ENCODE measurements around the gene EXOC6B. TPM values are rescaled to one million over a fixed set of nuclear protein-coding genes. Genes with fewer than 3 reads are reported as not detected.

The EXOC6B gene
- total RNA-seq, 2 donors from 2014 or later = 11.7 to 12.9 TPM

DNA sequence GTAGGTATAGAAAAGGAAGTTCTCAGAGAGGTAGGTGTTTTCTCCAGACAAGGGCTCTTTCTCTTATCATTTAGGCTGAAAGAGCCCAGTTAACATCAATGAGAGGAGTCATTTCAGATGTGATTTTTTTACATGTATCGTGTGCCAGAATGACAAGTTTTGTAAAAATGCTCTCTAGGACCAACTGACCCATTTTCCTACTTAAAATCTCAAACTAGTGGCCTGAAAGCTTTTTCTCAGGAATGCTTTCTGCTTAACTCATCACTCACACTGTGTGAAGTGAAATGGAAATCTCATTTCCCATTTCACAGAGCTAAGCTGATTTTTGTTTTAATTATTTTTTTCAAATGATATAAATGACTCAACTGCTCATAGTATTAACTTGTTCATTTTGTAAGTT is 549.5 kb downstream of the EXOC6B start:
- no peaks in the 10 kb centered on the region for H3K27me3 ChIP-seq
- TF ChIP-seq, protein P1, sequence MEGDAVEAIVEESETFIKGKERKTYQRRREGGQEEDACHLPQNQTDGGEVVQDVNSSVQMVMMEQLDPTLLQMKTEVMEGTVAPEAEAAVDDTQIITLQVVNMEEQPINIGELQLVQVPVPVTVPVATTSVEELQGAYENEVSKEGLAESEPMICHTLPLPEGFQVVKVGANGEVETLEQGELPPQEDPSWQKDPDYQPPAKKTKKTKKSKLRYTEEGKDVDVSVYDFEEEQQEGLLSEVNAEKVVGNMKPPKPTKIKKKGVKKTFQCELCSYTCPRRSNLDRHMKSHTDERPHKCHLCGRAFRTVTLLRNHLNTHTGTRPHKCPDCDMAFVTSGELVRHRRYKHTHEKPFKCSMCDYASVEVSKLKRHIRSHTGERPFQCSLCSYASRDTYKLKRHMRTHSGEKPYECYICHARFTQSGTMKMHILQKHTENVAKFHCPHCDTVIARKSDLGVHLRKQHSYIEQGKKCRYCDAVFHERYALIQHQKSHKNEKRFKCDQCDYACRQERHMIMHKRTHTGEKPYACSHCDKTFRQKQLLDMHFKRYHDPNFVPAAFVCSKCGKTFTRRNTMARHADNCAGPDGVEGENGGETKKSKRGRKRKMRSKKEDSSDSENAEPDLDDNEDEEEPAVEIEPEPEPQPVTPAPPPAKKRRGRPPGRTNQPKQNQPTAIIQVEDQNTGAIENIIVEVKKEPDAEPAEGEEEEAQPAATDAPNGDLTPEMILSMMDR (IDR thresholded peaks at IDR 0.05) = no peak
- no peak for TF ChIP-seq POLR2A (IDR thresholded peaks at IDR 0.05)
- DNase-seq (no peak), ATAC-seq (no peak)
- H3K9me3 ChIP-seq = no peaks in the 10 kb centered on the region
- peaks cover 11% of the 10 kb centered on the region for H3K4me1 ChIP-seq
- no peak overlapping the region for H3K4me3 ChIP-seq
- H3K27ac ChIP-seq = no peak overlapping the region
- intact Hi-C loops (cut with DNase I) = no loop called here
- WGBS, 2 donors = 87 to 88% methylated on average over 1 of the region's 1 CpG
- H3K36me3 ChIP-seq (replicated peaks in 1 of 2; ENCODE audit: insufficient read depth in 1 of 2, low read depth in 2 of 2) = no peaks in the 10 kb centered on the region

DNA sequence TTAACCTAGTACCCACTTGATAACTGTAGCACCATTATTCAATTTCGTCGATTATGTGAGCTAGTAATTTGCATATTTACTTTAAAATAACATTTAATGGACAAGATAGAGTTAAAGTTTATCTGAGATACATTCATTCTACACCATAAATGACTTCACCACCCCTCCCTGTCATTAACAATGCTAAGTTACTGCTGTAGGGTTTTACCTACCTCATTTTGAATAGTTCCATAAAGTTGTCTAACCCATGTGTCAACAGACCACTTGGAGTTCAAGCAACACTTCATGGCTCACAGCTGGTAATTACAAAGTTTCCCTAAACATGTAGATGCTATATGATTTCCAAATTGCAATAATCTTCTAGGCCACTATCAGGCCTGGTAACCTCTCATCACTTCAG is 550.7 kb downstream of the EXOC6B start:
- H3K27ac ChIP-seq = no peak overlapping the region
- no peaks in the 10 kb centered on the region for H3K9me3 ChIP-seq
- no peaks in the 10 kb centered on the region for H3K36me3 ChIP-seq (replicated peaks in 1 of 2; ENCODE audit: insufficient read depth in 1 of 2, low read depth in 2 of 2)
- TF ChIP-seq, protein P1 (IDR thresholded peaks at IDR 0.05) = no peak
- no peak for ATAC-seq
- peaks cover 14% of the 10 kb centered on the region for H3K4me1 ChIP-seq
- no peaks in the 10 kb centered on the region for H3K27me3 ChIP-seq
- intact Hi-C loops (cut with DNase I) = no loop called here
- H3K4me3 ChIP-seq = no peak overlapping the region
- DNase-seq = no peak
- WGBS, 2 donors = 91 to 93% methylated on average over 2 of the region's 2 CpGs

DNA sequence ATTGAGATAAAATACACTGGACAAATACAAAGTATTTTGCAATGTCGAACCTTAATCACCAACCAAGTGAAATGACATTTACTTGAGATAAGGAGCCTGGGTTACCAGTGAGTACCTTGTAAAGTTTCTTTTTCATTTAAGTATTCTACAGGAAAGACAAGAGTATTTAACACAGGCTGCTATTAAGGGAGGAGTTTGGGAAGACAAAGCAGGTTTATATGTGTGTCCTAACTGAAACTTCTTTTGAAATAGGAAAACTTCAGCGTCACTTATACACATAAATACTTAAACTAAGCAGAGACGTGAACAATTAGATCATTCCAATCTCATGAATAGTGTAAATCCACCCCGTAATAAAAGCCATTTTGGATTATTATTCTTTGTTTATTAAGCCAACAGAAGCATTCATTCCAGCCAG is 551.4 kb downstream of the EXOC6B start:
- H3K4me1 ChIP-seq = peaks cover 14% of the 10 kb centered on the region
- no peaks in the 10 kb centered on the region for H3K36me3 ChIP-seq (replicated peaks in 1 of 2; ENCODE audit: insufficient read depth in 1 of 2, low read depth in 2 of 2)
- ATAC-seq = no peak
- intact Hi-C loops (cut with DNase I) = no loop called here
- no peak overlapping the region for H3K27ac ChIP-seq
- 25 to 32% methylated on average over 4 of the region's 4 CpGs for WGBS, 2 donors
- no peak for TF ChIP-seq POLR2A (IDR thresholded peaks at IDR 0.05)
- TF ChIP-seq, protein P1 (IDR thresholded peaks at IDR 0.05) = no peak
- no peak overlapping the region for H3K4me3 ChIP-seq
- H3K9me3 ChIP-seq = no peaks in the 10 kb centered on the region
- no peaks in the 10 kb centered on the region for H3K27me3 ChIP-seq
- no peak for DNase-seq

DNA sequence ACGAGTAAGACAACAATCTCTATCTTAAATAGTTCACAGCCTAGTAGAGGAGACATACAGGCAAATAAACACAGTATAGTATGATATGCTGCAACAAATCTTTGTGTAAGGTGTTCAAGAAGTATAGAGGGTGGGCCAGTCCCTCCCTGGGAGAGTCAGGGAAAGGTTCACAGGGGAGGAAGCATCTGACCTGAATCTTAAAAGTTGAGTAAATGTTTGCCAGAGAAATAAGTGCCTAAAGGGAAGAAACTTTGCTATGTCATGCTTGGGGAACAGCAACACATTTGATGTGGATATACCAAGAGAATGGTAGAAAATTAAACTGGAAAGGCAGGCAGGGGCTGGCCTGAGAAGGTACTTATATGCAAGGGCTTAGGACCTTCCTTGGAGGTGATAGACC is 552.4 kb downstream of the EXOC6B start:
- Histone ChIP-seq H3K4me3 (no peak overlapping the region), H3K27me3 (no peaks in the 10 kb centered on the region), H3K9me3 (no peaks in the 10 kb centered on the region), H3K4me1 (peaks cover 14% of the 10 kb centered on the region), H3K36me3 (replicated peaks in 1 of 2; ENCODE audit: insufficient read depth in 1 of 2, low read depth in 2 of 2) (no peaks in the 10 kb centered on the region), H3K27ac (no peak overlapping the region)
- 12 to 14% methylated on average over 1 of the region's 1 CpG for WGBS, 2 donors
- TF ChIP-seq POLR2A (IDR thresholded peaks at IDR 0.05) = no peak
- TF ChIP-seq, protein P1 (IDR thresholded peaks at IDR 0.05) = no peak
- intact Hi-C loops (cut with DNase I) = no loop called here
- no peak for DNase-seq
- no peak for ATAC-seq

DNA sequence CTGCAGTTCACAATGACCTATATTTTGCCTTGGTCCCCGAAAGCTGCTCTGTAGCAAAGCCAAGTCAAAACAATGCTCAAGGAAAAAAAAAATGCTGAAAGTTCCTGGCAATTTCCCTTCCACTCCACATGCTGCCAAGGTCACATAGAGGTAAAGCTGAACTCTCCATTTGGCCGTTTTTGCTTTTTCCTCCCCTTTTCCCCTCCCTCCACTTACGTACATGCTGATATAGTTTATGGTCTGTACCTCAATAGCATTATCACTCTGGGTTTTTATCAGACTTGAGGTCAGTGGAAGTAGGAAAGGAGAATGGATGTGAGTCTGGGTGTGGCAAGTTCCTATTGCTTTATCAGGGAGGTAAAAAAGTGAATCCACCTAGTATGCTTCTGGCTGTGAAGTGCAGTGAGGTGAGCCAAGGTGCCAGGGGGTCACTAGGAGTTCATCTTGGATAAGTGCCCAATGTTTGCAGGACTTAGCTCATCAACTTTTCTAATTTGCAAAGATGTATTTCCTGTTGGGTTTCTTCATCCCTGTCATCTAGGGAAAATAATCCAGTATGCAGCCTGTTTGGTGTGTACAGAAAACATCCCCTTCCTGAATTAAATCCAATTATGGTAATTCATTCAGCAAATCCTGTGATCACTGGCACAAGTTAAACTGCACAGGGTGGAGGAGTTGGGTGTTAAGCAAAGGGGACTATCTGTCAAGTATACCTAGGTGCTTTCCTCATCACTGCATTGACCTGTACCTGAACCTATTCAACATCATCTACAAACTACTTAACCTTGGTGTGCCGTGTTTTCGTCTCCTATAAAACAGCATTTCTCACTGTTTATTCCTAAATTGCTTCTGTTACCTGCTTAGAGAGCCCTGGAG is 553.8 kb downstream of the EXOC6B start:
- no peak overlapping the region for H3K4me3 ChIP-seq
- TF ChIP-seq POLR2A (IDR thresholded peaks at IDR 0.05) = no peak
- TF ChIP-seq, protein P1 (IDR thresholded peaks at IDR 0.05) = no peak
- ATAC-seq (no peak), DNase-seq (peak in 1 of 4 donors; percentile 12)
- H3K27me3 ChIP-seq = no peaks in the 10 kb centered on the region
- no peak overlapping the region for H3K27ac ChIP-seq
- intact Hi-C loops (cut with DNase I) = no loop called here
- H3K36me3 ChIP-seq (replicated peaks in 1 of 2; ENCODE audit: insufficient read depth in 1 of 2, low read depth in 2 of 2) = no peaks in the 10 kb centered on the region
- peaks cover 14% of the 10 kb centered on the region for H3K4me1 ChIP-seq
- H3K9me3 ChIP-seq = no peaks in the 10 kb centered on the region
- 43 to 52% methylated on average over 5 of the region's 5 CpGs for WGBS, 2 donors

Measured in body of pancreas (tissue), 4 donors.